Fibroblast of villous mesenchyme (primary cell): Measurements from ENCODE around the gene CNTRL. TPM values are rescaled to one million over a fixed set of nuclear protein-coding genes. Genes with fewer than 3 reads are reported as not detected.

Experiments
- DNase-seq: peaks from one replicate; pipeline ENCODE4 v3.0.0-alpha.2; 2010; ENCODE audit warnings: low read depth
- H3K4me3 ChIP-seq: 2 replicates; pipeline ENCODE4 v1.5.1; 2011; ENCODE audit warnings: low read depth, mild to moderate bottlenecking, low read length
- total RNA-seq: library from RNA; depleted of rRNA; stranded (reverse); fragments of >200 nt; gene quantifications from 2 replicates; pipeline ENCODE4 v1.2.3, GENCODE V29; 2012
- TF ChIP-seq, protein P1 (sequence below): IDR thresholded peaks from 2 replicates; pipeline ENCODE4 v1.5.1; 2012; ENCODE audit warnings: low read depth, mild to moderate bottlenecking, low read length; ENCODE audit not compliant: insufficient read depth

CNTRL gene
- total RNA-seq, 1 donor: 6.5 TPM

DNA sequence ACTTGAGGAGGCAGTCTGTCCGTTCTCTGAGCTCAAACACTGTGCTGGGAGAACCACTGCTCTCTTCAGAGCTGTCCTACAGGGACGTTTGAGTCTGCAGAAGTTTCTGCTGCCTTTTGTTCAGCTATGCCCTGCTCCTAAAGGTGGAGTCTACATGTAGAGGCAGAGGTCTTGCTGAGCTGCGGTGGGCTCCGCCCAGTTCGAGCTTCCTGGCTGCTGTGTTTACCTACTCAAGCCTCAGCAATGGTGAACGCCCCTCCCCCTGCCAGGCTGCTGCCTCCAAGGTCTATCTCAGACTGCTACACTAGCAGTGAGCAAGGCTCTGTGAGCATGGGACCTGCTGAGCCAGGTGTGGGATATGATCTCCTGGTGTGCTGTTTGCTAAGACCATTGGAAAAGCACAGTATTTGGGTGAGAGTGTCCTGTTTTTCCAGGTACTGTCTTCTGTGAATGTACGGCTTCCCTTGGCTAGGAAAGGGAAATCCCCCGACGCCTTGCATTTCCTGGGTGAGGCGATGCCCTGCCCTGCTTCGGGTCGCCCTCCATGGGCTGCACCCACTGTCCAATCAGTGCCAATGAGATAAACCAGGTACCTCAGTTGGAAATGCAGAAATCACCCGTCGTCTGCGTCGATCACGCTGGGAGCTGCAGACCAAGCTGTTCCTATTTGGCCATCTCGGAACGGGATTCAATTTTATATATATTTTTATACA is 58.5 kb downstream of the CNTRL start:
- no peak overlapping the region for H3K4me3 ChIP-seq
- TF ChIP-seq, protein P1, sequence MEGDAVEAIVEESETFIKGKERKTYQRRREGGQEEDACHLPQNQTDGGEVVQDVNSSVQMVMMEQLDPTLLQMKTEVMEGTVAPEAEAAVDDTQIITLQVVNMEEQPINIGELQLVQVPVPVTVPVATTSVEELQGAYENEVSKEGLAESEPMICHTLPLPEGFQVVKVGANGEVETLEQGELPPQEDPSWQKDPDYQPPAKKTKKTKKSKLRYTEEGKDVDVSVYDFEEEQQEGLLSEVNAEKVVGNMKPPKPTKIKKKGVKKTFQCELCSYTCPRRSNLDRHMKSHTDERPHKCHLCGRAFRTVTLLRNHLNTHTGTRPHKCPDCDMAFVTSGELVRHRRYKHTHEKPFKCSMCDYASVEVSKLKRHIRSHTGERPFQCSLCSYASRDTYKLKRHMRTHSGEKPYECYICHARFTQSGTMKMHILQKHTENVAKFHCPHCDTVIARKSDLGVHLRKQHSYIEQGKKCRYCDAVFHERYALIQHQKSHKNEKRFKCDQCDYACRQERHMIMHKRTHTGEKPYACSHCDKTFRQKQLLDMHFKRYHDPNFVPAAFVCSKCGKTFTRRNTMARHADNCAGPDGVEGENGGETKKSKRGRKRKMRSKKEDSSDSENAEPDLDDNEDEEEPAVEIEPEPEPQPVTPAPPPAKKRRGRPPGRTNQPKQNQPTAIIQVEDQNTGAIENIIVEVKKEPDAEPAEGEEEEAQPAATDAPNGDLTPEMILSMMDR: no peak
- DNase-seq: no peak

DNA sequence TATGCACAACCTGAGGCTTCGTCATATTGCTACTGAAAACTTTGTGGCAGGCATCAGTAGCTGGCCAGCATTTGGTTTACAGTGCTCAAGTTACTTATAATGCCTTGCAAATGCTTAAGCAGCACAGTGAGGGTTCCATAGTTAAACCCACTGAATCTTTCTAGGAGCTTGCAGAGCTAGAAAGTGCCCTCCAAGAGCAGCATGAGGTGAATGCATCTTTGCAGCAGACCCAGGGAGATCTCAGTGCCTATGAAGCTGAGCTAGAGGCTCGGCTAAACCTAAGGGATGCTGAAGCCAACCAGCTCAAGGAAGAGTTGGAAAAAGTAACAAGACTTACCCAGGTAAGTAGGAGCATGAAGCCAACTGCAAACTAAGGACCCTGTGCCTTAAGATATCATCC is 60.9 kb downstream of the CNTRL start:
- TF ChIP-seq, protein P1: no peak
- no peak for DNase-seq
- no peak overlapping the region for H3K4me3 ChIP-seq

DNA sequence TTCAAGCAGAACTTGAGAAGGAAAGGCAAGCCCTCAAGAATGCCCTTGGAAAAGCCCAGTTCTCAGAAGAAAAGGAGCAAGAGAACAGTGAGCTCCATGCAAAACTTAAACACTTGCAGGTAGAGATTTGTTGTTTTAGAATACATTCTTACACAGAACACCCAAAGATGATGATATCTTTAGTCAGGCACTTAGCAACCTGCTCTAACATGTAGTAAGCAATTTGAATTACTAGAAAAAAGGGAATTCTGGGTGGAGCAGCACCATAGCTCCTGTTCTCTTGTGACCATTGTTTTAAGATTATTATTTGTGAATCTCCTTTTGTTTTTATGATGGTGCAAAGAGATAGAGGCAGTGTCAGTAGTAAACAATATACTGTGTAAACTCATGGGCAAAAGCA is 63.8 kb downstream of the CNTRL start:
- no peak overlapping the region for H3K4me3 ChIP-seq
- DNase-seq: no peak
- TF ChIP-seq, protein P1: no peak

DNA sequence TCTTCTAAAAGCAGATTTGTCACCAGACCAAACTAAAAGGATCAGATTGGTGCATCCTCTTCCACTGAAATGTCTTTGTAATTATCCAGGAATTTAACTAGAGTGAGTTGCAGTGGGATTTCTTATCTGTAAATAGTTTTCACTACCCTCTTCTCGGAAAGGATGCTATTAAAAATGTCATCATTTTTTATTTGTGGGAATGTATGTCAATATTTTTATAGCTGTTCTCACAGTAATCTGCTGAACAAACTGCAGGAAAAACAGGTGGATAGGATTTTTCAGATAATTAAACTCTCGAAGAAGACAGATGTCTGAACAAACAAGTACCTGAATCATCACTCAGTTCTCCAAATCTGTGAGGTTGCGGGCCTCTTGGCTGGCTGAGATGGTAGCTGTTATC is 64.2 kb downstream of the CNTRL start:
- TF ChIP-seq, protein P1: no peak
- no peak overlapping the region for H3K4me3 ChIP-seq
- peak; percentile 69 for DNase-seq

DNA sequence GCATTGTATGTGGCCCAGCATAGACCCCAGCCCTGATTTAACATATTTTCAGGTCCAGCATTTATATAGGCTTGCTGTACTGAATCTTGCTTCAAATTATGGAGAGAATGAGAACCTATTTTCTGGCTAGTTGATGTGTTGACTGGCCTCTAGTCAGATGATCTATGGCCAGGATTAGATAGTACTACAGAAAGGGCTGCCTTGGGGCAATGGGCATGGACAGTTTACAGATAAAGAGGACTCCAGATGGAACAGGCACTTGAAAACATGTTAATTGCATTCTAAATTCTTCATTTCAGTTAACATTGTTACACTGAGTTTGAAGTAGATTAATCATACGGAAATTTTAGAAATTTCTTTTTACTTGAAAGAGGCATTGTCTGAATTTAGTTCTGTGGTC is 65.4 kb downstream of the CNTRL start:
- peak; percentile 16 for DNase-seq
- TF ChIP-seq, protein P1: no peak
- no peak overlapping the region for H3K4me3 ChIP-seq

DNA sequence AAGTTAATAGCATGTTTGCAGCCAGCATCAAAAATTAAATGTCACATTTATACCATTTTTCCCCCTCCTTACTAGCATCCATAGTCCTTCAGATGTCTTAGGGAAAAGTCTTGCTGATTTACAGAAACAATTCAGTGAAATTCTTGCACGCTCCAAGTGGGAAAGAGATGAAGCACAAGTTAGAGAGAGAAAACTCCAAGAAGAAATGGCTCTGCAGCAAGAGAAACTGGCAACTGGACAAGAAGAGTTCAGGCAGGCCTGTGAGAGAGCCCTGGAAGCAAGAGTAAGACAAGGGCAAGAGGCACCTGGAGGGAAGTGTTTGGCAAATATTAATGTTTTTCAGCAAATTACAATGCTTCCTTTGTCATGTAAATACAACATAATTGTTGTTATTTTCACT is 66.6 kb downstream of the CNTRL start:
- no peak overlapping the region for H3K4me3 ChIP-seq
- DNase-seq: no peak
- TF ChIP-seq, protein P1: no peak

DNA sequence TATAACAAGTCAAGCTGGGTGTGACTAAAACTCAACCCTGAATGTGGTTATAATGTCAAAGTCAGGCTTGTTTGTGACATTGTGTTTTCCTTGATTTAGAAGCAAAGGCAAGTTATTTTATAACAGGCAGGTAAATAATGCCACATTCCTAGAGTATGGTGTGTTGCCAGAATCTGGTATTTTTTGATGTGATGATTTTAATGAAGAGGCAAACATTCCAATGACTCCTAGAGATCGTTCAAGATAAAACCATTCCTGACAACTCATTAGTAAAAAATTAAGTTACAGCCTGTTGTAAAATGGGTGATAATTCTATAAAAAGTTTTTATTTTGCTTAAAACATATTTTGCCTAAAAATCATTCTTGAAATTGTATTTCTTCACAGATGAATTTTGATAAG is 67.0 kb downstream of the CNTRL start:
- TF ChIP-seq, protein P1: no peak
- DNase-seq: no peak
- H3K4me3 ChIP-seq: no peak overlapping the region
